ENCODE measurements around the gene CRYAA. TPM values are rescaled to one million over a fixed set of nuclear protein-coding genes. Genes with fewer than 3 reads are reported as not detected.

Gene CRYAA
- polyA plus RNA-seq, 3 donors, result not detected

DNA sequence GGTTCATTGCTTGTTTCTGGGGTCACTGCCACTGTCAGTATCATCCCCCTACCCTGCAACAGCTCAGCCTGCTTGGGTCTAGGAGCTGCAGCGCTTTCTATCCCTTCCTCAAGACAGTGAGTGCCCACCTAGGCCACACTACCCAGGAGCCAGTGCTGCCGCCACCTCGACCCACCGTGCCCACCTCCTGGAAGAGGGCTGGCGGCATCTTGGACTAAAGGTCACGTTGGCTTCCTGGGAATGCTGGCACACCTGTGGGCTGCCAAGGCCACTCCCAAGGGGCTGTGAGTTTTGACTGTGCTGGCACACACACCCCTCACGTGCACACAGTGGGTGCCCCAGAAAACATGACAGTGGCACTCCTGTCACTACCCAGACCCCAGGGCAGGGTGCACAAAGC, 22.1 kb downstream of the CRYAA start:
- H3K9me3 ChIP-seq (replicated peaks in 1 of 2; ENCODE audit: control insufficient read depth in 1 of 2, insufficient read depth in 1 of 2, low read length in 2 of 2), result no peaks in the 10 kb centered on the region
- intact Hi-C loops (cut with micrococcal nuclease), result no loop called here
- H3K4me3 Mint-ChIP-seq, result no peak overlapping the region
- H3K4me1 Mint-ChIP-seq, result peaks cover 33% of the 10 kb centered on the region
- DNase-seq, result no peak
- no peak overlapping the region for H3K27ac Mint-ChIP-seq
- H3K4me2 ChIP-seq (replicated peaks; ENCODE audit: extremely low read depth, low read length, poor library complexity, severe bottlenecking), result no peak overlapping the region
- TF ChIP-seq, protein P1, sequence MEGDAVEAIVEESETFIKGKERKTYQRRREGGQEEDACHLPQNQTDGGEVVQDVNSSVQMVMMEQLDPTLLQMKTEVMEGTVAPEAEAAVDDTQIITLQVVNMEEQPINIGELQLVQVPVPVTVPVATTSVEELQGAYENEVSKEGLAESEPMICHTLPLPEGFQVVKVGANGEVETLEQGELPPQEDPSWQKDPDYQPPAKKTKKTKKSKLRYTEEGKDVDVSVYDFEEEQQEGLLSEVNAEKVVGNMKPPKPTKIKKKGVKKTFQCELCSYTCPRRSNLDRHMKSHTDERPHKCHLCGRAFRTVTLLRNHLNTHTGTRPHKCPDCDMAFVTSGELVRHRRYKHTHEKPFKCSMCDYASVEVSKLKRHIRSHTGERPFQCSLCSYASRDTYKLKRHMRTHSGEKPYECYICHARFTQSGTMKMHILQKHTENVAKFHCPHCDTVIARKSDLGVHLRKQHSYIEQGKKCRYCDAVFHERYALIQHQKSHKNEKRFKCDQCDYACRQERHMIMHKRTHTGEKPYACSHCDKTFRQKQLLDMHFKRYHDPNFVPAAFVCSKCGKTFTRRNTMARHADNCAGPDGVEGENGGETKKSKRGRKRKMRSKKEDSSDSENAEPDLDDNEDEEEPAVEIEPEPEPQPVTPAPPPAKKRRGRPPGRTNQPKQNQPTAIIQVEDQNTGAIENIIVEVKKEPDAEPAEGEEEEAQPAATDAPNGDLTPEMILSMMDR (IDR thresholded peaks at IDR 0.05), result no peak
- no peaks in the 10 kb centered on the region for H3K36me3 ChIP-seq (replicated peaks in 1 of 2; ENCODE audit: control insufficient read depth in 1 of 2, insufficient read depth in 2 of 2, low read length in 2 of 2)
- peaks cover 0 to 7% (median 2%) of the 10 kb centered on the region in 7 donors for H3K9me3 Mint-ChIP-seq
- H3K27ac ChIP-seq (ENCODE audit: low read depth in 1 of 2, low read length in 2 of 2), result no peak overlapping the region
- H3K36me3 Mint-ChIP-seq, result no peaks in the 10 kb centered on the region
- no peaks in the 10 kb centered on the region for H3K27me3 ChIP-seq (ENCODE audit: control insufficient read depth in 2 of 2, insufficient read depth in 2 of 2, low read length in 2 of 2)
- H3K79me2 ChIP-seq (ENCODE audit: insufficient read depth, low read length), result no peaks in the 10 kb centered on the region
- WGBS (ENCODE audit: insufficient coverage), result 93% methylated on average over 7 of the region's 7 CpGs
- H3K4me1 ChIP-seq (ENCODE audit: control insufficient read depth in 1 of 2, insufficient read depth in 2 of 2, low read length in 2 of 2), result peaks cover 15 to 23% of the 10 kb centered on the region in 2 donors
- no peak overlapping the region for H2AFZ ChIP-seq (ENCODE audit: insufficient read depth, low read depth, low read length, poor library complexity, severe bottlenecking)
- H3K4me3 ChIP-seq (replicated peaks in 1 of 3; ENCODE audit: low read depth in 2 of 3, low read length in 3 of 3), result no peak overlapping the region
- H3K9ac ChIP-seq (ENCODE audit: insufficient read depth, low read length, poor library complexity, severe bottlenecking), result no peak overlapping the region
- H3K27me3 Mint-ChIP-seq (ENCODE audit: low read depth in 3 of 3), result peaks cover 8 to 14% (median 8%) of the 10 kb centered on the region in 3 donors
- H4K20me1 ChIP-seq (ENCODE audit: insufficient read depth, low read length), result no peaks in the 10 kb centered on the region

DNA sequence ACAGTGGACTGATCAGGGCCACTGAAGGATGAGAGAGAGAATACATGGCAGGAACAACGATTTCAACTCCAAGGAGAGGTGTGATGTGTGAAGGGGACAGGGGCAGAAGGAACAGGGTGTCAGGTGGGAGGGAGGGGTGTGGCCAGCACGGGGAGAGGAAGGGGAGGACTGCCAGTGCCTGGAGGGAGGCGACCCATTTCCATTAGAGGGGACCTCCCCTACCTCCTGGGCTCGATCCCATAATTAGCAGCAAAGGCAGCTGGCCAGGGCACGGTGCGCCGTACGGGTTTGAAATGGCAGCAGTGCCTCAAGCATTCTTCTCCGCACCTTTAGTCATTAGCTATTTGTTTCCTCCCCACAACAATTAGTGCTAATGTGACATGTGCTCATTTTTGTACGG, 22.7 kb downstream of the CRYAA start:
- Histone ChIP-seq H3K9me3 (replicated peaks in 1 of 2; ENCODE audit: control insufficient read depth in 1 of 2, insufficient read depth in 1 of 2, low read length in 2 of 2) (no peaks in the 10 kb centered on the region), H3K27ac (ENCODE audit: low read depth in 1 of 2, low read length in 2 of 2) (no peak overlapping the region), H3K36me3 (replicated peaks in 1 of 2; ENCODE audit: control insufficient read depth in 1 of 2, insufficient read depth in 2 of 2, low read length in 2 of 2) (no peaks in the 10 kb centered on the region), H3K4me2 (replicated peaks; ENCODE audit: extremely low read depth, low read length, poor library complexity, severe bottlenecking) (no peak overlapping the region), H3K9ac (ENCODE audit: insufficient read depth, low read length, poor library complexity, severe bottlenecking) (no peak overlapping the region), H2AFZ (ENCODE audit: insufficient read depth, low read depth, low read length, poor library complexity, severe bottlenecking) (no peak overlapping the region), H3K4me1 (ENCODE audit: control insufficient read depth in 1 of 2, insufficient read depth in 2 of 2, low read length in 2 of 2) (peaks cover 15 to 23% of the 10 kb centered on the region in 2 donors), H3K27me3 (ENCODE audit: control insufficient read depth in 2 of 2, insufficient read depth in 2 of 2, low read length in 2 of 2) (no peaks in the 10 kb centered on the region), H3K4me3 (replicated peaks in 1 of 3; ENCODE audit: low read depth in 2 of 3, low read length in 3 of 3) (no peak overlapping the region), H3K79me2 (ENCODE audit: insufficient read depth, low read length) (no peaks in the 10 kb centered on the region), H4K20me1 (ENCODE audit: insufficient read depth, low read length) (no peaks in the 10 kb centered on the region)
- 98% methylated on average over 8 of the region's 10 CpGs for WGBS (ENCODE audit: insufficient coverage)
- H3K27ac Mint-ChIP-seq, result no peak overlapping the region
- TF ChIP-seq, protein P1 (IDR thresholded peaks at IDR 0.05), result no peak
- DNase-seq, result no peak
- no peaks in the 10 kb centered on the region for H3K36me3 Mint-ChIP-seq
- peaks cover 0 to 7% (median 2%) of the 10 kb centered on the region in 7 donors for H3K9me3 Mint-ChIP-seq
- H3K4me1 Mint-ChIP-seq, result peaks cover 33% of the 10 kb centered on the region
- intact Hi-C loops (cut with micrococcal nuclease), result no loop called here
- H3K27me3 Mint-ChIP-seq (ENCODE audit: low read depth in 3 of 3), result peaks cover 8 to 14% (median 8%) of the 10 kb centered on the region in 3 donors
- no peak overlapping the region for H3K4me3 Mint-ChIP-seq
